NK-92 (cell line): Measurements from ENCODE around the gene NOXRED1.
"Not testable (repeated sequence)": the region's sequence is repeated elsewhere in the genome, so short reads cannot be mapped to it uniquely, and the experiment has no call there.

ENCODE experiments used
- DNase-seq: peaks from one replicate; lab custom pipeline; 2025; ENCODE audit not compliant: unreplicated experiment; lab: John Stamatoyannopoulos, UW

NOXRED1 gene, protein sequence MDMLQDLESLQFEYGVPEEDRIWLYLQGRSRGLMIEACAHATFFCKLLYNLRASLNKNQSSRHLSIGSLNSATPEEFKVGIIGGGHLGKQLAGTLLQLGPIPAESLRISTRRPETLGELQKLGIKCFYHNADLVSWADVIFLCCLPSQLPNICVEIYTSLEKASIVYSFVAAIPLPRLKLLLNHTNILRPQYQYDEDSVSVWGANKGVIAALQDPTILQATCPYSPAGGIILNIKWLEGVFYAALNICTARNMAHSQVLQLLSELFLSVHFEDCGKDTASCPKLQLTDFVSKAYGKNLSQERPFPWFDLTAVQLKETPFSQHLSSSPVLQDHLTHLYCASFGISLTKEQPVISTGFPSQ

DNA sequence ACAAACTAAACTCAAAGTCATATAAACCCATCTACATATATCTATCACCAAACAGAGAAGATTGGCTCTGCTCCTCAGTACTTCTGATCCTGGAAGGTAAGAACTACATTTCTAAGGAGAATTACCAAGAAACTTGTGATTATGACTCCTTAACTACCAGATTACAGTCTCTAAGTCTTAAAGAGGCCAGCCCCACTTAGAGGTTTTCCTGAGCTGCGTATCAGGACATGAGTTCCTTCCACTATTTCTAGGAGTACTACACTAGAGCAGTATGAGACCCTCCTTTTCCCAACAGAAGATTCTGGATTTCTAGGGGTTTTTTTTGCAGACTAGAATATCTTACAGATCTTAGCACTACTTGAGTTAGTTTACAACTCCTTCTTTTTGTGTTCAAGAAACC lies at the start of gene NOXRED1:
Gene NOXRED1, minus strand, starts transcription at position 101 of the 400 bp plus-strand sequence. CDS start 634 bp downstream, outside the sequence.
- no peak for DNase-seq

DNA sequence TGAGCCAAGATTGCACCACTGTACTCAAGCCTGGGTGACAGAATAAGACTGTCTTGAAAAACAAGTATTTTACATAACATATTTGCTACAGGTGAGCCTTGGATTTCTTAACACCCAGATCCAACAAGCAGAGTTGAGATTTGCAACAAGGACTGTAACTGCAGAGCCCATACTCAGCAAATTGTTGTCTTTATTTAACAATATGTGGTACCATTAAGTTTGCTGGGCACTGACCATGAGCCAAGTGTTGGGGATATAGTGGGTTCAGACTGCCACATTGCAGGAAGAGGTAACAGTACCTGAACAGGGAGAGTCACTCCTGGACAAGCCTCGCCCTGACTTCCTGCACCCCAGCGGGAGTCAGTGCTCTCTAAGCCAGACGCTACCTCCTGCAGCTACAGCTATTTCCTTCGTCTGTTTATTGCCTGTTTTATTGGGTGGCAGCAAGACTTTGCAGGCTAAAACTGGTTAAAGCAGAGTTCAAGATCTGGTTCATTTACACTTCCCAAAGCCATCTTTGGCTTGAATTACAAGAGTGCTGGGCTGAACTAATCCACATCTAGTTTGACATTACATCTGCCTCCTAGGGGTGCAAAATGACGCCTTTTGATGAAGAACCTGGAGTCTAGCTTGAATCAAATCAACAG lies 47.0 kb upstream of the NOXRED1 start:
- DNase-seq, result no peak

DNA sequence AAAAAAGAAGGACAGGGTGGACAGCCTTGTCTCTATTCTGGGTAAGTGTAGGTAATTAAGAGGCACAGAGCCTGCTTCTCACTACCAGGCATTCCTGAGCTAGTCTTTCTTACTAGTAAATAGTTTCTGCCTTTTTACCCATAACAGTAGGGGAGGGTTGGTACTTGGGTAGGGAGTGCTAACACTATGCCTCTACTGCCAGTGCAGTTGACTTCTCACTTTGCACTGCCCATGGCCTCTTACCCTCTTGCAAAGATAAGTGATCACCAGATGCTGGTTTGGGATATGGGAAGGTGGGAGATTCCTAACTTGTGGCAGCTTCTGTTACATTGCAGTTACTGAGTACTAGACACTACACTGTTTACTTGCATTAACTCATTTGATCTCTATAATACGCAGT lies 46.2 kb upstream of the NOXRED1 start:
- DNase-seq, result no peak

DNA sequence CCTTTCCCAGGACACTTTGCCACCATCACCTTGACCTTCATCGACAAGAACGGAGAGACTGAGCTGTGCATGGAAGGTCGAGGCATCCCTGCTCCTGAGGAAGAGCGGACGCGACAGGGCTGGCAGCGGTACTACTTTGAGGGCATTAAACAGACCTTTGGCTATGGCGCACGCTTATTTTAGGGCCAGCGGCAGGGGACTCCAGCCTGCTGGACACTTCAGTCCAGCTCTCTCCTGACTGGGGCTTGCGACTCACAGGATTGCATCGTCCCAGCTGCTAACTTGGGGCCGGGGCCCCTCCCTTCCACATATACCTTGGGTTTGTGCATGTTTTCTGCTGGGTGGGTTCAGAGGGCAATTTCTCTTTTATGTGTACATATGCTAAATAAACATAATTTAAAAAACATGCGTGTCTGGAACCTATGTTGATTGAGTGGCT lies 45.8 kb upstream of the NOXRED1 start:
- no peak for DNase-seq

DNA sequence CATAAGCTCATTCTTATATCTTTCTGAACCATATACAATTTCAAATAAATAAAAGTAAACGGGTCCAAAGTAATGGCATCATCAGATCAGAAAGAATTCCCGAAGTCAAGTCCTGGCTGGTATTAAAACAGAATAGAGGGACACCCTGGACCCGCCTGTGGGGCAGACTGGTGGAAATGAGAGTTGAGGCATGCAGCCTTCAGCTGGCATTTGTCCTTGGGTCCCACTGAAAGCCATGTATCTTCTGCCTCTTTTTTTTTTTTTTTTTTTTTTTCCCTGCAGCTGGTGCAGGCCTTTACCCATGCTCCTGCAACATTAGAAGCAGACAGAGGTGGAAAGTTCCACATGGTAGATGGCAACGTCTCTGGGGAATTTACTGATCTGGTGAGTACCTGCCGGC lies 44.5 kb upstream of the NOXRED1 start:
- no peak for DNase-seq

DNA sequence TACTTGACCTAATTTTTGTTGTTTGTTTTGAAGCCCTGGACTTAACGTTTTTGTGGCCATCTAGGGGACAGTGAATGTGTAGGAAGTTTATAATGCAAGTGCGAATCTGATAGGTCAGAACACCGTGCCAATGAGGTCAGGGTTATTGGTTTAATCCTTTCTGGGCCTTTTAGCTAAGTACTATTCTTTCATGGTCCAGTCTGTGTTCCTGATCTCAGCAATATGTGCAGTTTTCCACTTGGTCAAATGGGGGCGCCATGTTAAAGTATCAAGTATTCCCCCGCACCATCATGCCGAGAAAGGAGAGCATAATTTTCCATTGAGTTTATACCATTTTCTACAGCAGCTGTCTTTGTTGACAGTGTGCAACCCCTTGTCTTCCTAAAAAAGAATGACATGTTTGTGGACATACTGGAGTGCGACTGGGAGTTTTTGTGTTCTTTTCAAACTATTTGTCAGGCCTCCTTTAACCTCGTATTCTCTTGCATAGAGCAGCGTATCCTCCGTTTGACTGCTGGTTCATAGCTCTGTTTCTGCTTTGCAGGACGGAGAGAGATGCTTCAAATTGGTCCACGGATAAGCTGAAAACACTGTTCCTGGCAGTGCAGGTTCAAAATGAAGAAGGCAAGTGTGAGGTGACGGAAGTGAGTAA lies 35.9 kb upstream of the NOXRED1 start:
- no peak for DNase-seq

DNA sequence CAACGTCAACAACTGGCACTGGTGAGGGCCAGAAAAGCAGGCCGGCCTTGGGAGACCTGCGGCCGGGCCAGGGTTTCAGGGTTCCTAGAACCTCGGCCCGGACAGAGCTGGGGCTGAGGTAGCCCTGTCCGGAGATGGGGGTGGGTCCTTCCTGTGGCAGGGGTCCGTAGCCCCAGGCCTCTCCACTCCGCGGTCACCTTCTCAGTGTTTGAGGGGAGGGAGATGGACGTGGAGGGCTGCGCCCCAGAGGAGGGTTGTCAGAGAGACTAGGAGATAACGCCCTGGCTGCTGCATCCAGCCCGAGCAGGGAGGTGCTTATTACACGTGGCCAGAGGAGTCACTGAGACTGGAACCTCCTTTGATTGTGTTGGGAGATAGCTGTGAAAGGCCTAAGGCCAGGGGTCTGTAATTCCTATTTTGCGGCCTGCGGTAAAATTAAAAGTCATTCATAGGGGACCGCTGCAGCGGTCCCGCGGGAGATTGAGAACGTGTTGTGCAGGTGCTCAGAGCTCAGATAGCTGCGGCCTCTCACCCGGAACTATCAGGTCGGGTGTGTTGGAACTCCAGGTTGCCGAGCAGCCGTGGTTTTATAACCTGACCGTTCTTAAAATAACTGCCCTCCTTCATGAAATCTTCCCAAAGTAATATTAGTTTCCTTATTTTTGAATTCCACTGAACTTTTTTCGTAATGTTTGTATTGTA lies 35.1 kb upstream of the NOXRED1 start:
- DNase-seq, result no peak

DNA sequence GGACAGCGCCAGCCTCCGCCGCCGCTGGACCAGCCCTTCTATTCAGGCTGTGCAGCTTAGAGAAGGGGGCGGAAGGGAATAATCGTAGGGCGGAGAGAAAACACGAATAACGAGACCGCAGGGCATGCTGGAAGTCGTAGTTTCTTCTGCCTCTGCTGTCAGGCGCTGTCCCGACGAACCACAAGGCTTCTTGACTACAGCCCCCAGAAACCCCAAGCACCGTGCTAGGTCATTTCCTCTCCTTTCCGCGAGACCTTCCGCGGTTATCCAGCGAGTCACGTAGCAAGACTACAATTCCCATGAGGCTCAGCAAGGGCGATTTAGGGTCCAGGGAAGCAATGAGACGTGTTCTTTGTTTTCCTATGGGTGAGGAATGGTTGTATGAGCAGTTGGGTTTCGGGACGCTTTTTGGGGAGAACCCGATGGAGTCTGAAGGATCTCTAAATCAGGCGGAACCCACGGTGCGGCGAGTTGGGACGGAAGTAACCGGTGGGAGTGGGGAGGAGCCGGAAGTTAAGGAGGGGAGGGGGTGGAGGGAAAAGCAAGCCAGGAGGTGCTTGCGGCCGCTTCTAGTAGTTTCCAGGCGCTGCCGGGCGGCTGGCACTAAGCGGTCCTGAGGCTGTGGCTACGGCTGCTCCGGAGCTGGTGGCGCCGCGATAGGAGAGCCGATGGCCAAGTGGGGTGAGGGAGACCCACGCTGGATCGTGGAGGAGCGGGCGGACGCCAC lies 34.4 kb upstream of the NOXRED1 start, which contains the start of the genes AHSA1 and VIPAS39:
Gene AHSA1, plus strand, starts transcription at position 572 of the 727 bp plus-strand sequence. Its CDS starts 97 bp downstream, at position 669.
Gene VIPAS39, minus strand, starts transcription at position 80 of the 727 bp plus-strand sequence. CDS start 3,499 bp downstream, outside the sequence.
- DNase-seq, result peak; percentile 85

DNA sequence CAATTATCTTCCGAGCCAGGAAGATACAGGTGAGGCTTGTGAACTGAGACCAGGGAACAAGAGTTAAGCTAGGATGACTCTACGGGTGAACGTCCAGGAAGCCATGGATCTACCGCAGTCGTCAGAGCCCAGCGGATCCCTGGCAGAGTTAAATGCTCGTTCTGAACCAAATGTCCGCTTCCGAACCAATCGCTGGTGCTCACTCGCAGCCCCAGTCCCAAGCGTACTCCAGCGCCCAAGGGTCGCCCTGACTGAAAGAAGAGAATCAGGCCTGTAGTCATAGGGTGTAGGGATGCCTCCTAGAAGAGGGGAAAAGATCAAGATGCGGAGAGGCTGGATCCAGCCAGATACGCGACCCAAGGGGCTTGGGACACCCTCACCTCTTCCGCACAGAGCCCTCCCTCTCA lies 33.8 kb upstream of the NOXRED1 start:
- no peak for DNase-seq

DNA sequence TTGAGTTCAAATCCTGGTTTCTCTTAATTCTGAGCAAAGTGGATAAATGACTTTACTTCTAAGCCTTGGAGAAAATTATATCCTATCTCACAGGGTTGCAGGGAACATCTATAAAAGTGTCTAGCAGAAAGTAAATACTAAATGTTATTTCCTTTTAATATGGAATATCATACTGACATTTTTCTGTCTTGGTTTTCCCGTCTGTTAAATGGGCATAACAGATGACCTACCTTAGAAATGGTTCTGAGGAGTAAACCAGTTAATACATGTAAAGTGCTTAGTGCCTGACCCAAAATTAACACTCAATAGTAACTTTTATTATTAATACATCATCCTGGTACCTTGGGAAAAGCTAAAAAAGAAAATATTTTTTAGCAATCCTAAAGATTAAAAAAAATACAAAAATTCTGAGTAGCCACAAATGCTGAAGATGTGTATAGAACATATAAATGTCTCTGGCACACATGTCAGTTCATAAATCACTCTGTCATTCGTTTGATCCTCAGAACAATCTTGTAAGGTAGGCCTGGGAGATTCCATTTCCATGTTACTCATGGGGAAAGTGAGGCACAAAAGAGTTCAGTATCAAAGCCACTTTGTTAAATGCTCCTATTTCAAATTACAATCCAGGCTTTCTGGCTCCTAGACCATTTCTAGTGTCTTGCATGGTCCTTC lies 32.8 kb upstream of the NOXRED1 start:
- DNase-seq, result no peak

DNA sequence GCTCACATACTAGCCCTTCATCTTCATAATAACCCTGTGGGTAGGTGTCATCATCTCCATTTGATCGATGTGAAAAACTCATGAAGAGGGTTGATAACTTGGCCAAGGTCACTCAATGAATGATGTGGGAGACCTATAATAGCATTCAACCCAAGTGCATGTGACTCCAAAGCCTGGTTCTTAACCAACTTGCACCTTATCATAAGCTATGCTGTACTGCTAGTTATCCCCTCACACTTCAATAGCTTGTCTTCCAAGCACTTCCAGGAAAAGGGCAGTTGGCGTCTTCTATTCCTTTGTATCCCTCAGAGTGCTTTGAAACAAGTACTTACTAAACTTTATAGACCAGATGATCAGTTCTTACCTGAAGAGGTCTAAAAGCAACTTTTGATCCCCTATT lies 18.9 kb upstream of the NOXRED1 start:
- DNase-seq, result no peak

DNA sequence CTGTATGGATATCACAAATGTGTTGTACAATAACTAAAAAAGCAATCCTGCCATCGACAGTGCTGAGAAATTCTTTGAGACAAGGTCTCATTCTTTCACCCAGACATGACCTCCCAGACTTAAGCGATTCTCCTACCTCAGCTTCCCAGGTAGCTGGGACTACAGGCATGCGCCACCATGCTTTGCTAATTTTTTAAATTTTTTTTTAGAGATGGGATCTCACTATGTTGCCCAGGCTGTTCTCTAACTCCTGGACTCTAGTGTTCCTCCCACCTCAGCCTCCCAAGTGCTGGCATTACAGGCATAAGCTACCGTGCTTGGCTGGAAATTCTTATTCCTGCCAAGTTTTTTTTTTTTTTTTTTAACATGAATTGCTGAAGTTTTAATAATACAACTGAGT lies 16.5 kb upstream of the NOXRED1 start:
- no peak for DNase-seq

DNA sequence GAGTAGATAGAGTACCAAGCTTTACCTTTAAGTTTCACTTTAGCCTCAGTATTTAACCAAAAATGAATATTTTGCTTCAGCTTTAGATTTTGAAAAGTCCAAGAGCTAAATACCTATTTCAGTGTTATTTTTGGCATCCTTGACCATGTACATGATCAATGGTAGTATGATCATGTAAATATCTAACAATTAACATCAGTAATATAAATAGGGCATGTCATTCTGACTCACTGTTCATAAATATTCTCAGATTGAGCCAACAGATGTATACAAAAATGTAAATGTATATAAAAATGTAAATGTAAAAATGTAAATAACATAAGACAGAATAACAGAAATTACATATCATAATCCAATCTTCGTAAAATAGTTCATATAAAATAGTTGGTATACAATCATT lies 15.3 kb upstream of the NOXRED1 start:
- DNase-seq, result no peak

DNA sequence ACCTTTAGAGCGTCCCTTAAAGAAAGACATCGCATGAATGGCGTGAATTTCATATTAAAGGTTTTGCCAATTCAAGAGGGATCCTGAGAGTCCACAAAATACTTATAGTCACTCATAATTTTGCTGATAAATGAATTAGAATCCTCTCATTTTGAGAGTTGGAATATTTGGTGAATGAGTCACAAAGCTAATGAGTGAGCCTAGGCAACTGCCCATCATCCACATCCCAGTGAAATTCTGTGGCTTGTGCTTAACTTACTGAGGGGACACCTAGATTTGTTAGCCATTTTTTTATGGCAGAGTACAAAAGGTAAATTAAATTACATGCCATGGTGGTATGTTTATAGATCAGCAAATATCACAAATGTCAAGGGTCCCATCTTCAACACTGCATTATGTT lies 12.7 kb upstream of the NOXRED1 start:
- DNase-seq, result no peak

DNA sequence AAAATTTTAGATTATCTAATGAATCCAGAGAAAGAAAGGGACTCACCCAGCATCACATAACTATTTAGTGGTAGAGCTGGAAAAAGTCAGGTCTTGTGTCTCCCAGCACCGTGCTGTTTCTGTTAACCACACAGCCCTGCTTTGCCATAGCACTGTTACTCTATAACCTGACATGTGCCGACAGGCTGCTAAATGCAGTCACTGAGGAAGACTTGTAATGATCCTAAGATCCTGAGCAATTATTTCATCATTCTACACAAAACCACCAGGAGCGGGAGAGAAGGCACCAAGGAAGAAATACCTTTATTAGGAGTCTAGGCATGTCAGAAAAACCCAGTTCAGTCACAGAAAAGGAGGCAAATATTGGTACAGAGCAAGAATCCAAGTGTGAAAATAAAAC lies 3.1 kb upstream of the NOXRED1 start:
- DNase-seq, result no peak

DNA sequence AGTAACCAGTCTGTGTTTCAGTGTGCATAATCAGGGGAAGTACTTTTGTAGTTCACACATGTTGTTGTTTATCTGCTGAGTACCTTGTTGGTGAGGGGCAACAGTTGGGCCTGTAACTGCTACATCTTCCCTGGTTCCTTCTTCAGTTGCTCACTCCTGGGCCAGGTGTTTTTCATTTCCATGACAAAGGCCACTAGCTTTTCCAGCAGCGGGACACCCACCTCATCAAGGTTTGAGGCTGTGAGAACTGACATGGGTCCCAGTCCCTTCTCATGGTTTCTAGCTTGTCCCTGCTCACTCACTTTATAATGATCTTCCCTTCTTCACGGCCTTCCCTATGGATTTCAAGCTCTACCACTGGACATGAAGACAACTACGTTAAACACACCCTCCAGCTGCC lies 1.5 kb upstream of the NOXRED1 start:
- no peak for DNase-seq

DNA sequence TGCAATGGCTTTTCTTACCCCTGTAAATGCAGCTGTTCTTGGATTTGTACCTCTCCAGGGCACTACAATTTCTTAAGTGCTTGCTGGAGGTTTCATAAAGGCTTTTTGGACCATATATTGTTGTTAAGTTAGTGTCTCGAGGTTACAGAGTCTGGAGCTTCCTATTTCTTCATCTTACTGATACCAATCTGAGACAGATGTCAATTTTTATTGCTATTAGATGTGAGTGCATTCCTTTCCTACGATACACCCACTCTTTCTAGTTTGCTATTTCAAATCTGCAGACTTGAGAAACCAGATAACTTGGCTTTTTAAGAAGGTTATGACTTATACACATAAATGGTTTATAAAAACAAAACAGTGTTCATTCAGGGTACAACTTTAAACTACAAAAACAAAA lies 2.1 kb downstream of the NOXRED1 start:
- no peak for DNase-seq

DNA sequence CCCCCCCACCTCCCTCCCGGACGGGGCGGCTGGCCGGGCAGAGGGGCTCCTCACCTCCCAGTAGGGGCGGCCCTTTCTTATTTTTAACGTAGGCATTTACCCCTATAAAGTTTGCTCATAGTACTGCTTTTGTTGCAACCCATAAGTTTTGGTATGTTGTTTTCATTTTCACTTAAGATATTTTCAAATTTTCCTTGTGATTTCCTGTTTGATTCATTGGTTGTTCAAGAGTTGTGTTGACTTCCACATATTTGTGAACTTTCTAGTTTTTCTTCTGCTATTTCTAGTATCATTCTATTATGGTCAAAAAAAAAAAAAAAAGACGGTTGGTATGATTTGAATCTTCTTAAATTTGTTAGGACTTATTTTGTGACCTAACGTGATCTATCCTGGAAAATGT lies 6.5 kb downstream of the NOXRED1 start:
- no peak for DNase-seq

DNA sequence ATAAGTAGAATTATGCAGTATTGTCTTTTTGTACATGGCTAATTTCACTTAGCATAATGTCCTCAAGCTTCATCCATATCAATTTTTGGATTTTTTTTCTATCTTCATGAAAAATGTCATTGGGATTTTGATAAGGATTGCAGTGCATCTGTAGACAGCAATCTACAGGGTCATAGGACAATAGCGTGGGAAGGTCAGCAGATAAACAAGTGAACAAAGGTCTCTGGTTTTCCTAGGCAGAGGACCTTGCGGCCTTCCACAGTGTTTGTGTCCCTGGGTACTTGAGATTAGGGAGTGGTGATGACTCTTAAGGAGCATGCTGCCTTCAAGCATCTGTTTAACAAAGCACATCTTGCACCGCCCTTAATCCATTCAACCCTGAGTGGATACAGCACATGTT lies 7.2 kb downstream of the NOXRED1 start:
- not testable (repeated sequence) for DNase-seq

DNA sequence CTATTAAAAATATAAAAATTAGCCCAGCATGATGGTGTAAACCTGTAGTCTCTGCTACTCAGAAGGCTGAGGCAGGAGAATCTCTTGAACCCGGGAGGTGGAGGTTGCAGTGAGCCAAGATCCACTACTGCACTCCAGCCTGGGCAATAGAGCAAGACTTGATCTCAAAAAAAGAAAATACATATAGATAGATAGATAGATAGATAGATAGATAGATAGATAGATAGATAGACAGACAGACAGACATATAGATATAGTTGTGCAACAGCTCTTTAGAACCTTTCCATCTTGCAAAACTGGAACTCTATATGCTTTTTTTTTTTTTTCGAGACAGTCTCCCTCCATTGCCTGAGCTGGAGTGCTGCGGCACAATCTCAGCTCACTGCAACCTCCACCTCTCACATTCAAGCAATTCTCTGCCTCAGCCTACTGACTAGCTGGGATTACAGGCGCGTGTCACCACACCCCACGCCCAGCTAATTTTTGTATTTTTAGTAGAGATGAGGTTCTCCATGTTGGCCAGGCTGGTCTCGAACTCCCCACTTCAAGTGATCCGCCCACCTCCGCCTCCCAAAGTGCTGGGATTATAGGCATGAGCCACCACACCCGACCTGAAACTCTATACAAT lies 7.8 kb downstream of the NOXRED1 start:
- DNase-seq, result not testable (repeated sequence)
